Thoracic aorta (tissue), 2 donors: ENCODE results near the gene PLS1. TPM values are rescaled to one million over a fixed set of nuclear protein-coding genes. Genes with fewer than 3 reads are reported as not detected.

Experiments
- ATAC-seq: fragments of 150-250 bp; one replicate; pipeline ENCODE4 v1.8.0; 2017; ENCODE audit warnings: low read depth; ENCODE audit not compliant: insufficient number of reproducible peaks, low FRiP score
- DNase-seq: peaks from one replicate; pipeline ENCODE4 v3.0.0-alpha.2; 2020; ENCODE audit warnings: low spot score
- H3K27ac ChIP-seq, 2 donors: fragments of 200-600 bp; sonication (generic); 1 replicate in 1 of 2; 2 replicates in 1 of 2; pipeline ENCODE4 v1.5.1; 2016; ENCODE audit warnings: mild to moderate bottlenecking in 2 of 2, moderate library complexity in 2 of 2
- H3K27me3 ChIP-seq: fragments of 200-600 bp; sonication (generic); replicated peaks from 2 replicates; pipeline ENCODE4 v1.6.0; 2016; ENCODE audit warnings: mild to moderate bottlenecking; ENCODE audit not compliant: insufficient read depth
- H3K36me3 ChIP-seq: fragments of 200-600 bp; sonication (generic); one replicate; pipeline ENCODE4 v1.5.1; 2016
- H3K4me1 ChIP-seq, 2 donors: fragments of 200-600 bp; sonication (generic); 1 replicate in 1 of 2; 2 replicates in 1 of 2; pipeline versions ENCODE4 v1.5.1 to v1.6.0; 2016; ENCODE audit warnings: low read depth in 2 of 2, mild to moderate bottlenecking in 1 of 2; ENCODE audit not compliant: control insufficient read depth in 1 of 2
- H3K4me3 ChIP-seq: fragments of 200-600 bp; sonication (generic); 2 replicates; pipeline ENCODE4 v1.5.1; 2016; ENCODE audit warnings: mild to moderate bottlenecking
- H3K9me3 ChIP-seq: fragments of 200-600 bp; sonication (generic); 2 replicates; pipeline ENCODE4 v1.5.1; 2016
- total RNA-seq, 2 donors: library from RNA; depleted of rRNA; stranded (reverse); fragments of >200 nt; gene quantifications; one replicate each; pipeline versions ENCODE4 v1.1.0 to v1.2.3, GENCODE V29; 2016
- TF ChIP-seq, protein P1 (sequence below): fragments of 200-600 bp; sonication (generic); IDR thresholded peaks from one replicate; pipeline ENCODE4 v1.5.1; 2019; ENCODE audit warnings: antibody characterized with exemption

PLS1 gene
- total RNA-seq, 2 donors from 2014 or later: 0.54 to 1.4 TPM

DNA sequence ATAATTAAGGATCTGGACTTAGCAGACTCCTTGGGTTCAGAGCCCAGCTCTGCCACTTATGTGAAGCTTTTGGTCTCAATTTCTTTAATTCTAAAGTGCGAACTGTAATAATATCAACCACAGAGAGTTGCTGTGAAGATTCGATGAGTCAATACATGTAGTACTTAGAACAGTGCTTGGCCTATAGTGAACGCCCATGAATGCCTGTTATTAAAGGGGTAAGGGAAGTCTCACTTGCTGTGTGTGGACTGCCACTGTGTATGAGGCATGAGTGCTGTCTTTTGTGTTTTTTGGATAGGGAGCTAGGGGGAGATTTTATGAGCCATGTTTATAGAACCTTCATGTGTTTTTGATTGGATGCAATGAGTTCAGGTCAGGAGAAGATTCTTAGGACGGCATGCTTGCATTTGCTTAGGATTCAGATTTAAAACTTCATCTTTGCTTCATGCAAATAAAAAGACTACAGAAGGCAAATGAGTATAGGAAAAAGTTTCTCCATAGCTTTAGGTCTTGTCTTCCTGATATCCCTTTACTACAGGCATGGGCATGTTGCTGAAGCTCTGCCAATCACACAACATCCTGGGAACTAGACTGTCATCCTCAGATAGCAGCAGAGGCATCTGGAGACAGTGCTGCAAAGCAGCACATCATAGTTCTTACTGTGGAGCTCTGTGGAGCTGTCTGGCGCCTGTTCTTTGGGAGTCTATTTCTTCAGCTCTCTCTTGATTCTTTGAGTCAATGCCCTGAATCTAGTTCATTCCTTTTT is 50.0 kb downstream of the PLS1 start:
- Histone ChIP-seq H3K27ac (no peak overlapping the region), H3K36me3 (no peaks in the 10 kb centered on the region)
- ATAC-seq: no peak

DNA sequence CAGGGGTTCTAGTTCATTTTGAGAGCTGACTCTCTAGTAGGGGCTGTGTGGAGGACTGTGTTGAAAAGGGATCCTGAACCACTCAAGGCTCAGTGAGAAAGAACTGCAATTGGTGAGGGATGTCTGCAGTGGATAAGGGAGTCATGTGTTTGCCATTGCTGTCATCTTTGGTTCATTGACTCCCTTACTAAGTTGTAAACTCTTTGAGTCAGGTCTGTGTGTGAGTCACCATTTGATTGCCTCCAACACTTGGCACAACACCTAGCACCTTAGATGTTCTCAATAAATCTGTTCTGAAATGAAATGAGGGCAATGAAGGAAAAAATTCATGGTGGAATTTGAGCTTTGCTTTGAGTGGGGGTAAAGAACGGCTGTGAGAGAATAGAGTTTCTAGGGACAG is 51.7 kb downstream of the PLS1 start:
- Histone ChIP-seq H3K36me3 (no peaks in the 10 kb centered on the region), H3K27ac (no peak overlapping the region), H3K27me3 (no peaks in the 10 kb centered on the region), H3K4me3 (no peak overlapping the region), H3K4me1 (no peaks in the 10 kb centered on the region), H3K9me3 (no peaks in the 10 kb centered on the region)
- TF ChIP-seq, protein P1, sequence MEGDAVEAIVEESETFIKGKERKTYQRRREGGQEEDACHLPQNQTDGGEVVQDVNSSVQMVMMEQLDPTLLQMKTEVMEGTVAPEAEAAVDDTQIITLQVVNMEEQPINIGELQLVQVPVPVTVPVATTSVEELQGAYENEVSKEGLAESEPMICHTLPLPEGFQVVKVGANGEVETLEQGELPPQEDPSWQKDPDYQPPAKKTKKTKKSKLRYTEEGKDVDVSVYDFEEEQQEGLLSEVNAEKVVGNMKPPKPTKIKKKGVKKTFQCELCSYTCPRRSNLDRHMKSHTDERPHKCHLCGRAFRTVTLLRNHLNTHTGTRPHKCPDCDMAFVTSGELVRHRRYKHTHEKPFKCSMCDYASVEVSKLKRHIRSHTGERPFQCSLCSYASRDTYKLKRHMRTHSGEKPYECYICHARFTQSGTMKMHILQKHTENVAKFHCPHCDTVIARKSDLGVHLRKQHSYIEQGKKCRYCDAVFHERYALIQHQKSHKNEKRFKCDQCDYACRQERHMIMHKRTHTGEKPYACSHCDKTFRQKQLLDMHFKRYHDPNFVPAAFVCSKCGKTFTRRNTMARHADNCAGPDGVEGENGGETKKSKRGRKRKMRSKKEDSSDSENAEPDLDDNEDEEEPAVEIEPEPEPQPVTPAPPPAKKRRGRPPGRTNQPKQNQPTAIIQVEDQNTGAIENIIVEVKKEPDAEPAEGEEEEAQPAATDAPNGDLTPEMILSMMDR: no peak
- no peak for DNase-seq
- no peak for ATAC-seq

More for the DNA sequence above, 50.0 kb downstream of the PLS1 start:
- DNase-seq: no peak
- no peaks in the 10 kb centered on the region for H3K4me1 ChIP-seq
- no peak overlapping the region for H3K4me3 ChIP-seq
- H3K9me3 ChIP-seq: no peaks in the 10 kb centered on the region
- TF ChIP-seq, protein P1: no peak
- H3K27me3 ChIP-seq: no peaks in the 10 kb centered on the region

DNA sequence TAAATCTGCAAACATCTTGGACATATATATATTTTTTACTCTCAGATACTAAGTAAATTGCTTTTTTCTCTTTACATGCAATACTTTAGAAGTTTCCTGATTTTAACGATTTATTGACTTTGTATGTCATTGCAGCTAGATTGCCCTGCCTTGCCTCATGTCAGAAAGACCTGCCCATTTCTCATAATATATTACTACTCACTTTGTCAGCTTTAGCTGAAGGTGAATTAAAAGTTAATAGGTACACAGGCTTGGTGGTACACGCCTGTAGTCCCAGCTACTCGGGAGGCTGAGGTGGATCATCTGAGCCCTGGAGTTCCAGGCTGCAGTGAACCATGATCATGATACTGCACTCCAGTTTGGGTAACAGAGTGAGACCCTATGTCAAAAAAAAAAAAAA is 52.8 kb downstream of the PLS1 start:
- ATAC-seq (no peak), DNase-seq (no peak)
- H3K4me3 ChIP-seq: no peak overlapping the region
- H3K4me1 ChIP-seq: no peaks in the 10 kb centered on the region
- no peaks in the 10 kb centered on the region for H3K36me3 ChIP-seq
- TF ChIP-seq, protein P1: no peak
- H3K27me3 ChIP-seq: no peaks in the 10 kb centered on the region
- H3K27ac ChIP-seq: no peak overlapping the region
- H3K9me3 ChIP-seq: no peaks in the 10 kb centered on the region

DNA sequence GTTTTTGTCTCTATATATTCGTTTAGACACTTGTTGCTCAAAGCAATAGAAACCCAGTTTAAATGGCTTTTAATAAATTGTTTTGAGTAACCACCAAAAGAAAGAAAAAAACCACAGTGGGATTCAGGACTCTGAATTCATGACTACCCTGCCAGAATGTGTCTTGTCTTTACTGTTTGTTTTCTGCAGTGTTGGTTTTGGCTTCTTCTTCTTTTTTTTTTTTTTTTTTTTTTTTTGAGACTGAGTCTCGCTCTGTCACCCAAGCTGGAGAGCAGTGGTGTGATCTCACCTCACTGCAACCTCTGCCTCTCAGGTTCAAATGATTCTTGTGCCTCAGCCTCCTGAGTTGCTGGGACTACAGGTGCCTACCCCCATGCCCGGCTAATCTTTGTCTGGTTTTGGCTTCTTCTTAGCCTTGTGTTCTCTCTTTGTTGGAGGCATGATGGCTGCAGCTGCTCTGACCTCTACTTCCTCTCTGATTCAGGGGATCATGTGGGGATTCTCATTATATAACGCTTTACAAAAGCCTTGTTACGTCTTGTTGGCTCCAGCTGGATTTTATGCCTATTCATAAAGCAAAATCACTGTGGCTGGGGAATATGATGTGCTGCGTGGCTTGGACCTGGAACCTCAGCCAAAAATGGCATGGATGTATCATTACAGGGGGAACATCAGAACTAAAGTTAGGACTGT is 54.0 kb downstream of the PLS1 start:
- DNase-seq (no peak), ATAC-seq (no peak)
- Histone ChIP-seq H3K9me3 (no peaks in the 10 kb centered on the region), H3K27ac (no peak overlapping the region), H3K4me1 (no peaks in the 10 kb centered on the region), H3K27me3 (no peaks in the 10 kb centered on the region), H3K4me3 (no peak overlapping the region), H3K36me3 (no peaks in the 10 kb centered on the region)
- TF ChIP-seq, protein P1: no peak

DNA sequence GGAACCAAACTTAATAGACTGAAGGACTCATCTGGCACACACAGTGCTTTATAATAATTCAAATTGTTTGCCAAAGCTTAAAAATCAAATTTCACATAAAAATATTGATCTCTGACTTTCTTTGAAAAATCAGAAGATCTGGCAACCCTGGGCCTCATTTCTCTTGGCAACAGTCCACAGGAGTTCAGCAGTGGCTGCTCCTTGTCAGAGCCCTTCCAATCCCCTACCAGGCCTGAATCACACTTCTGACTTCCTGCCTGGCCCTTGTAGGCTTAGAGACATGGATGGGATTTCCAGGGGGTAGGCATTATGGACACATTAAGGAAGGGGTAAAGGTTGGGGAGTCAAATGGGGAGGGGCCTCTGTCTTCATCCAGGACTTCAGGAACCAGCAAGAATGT is 55.5 kb downstream of the PLS1 start:
- no peak overlapping the region for H3K4me3 ChIP-seq
- no peaks in the 10 kb centered on the region for H3K4me1 ChIP-seq
- DNase-seq (no peak), ATAC-seq (no peak)
- H3K27ac ChIP-seq: no peak overlapping the region
- TF ChIP-seq, protein P1: no peak
- H3K27me3 ChIP-seq: no peaks in the 10 kb centered on the region
- no peaks in the 10 kb centered on the region for H3K9me3 ChIP-seq
- no peaks in the 10 kb centered on the region for H3K36me3 ChIP-seq
